H1 (cell line): ENCODE measurements around the gene KCTD21. TPM values are rescaled to one million over a fixed set of nuclear protein-coding genes. Genes with fewer than 3 reads are reported as not detected.

Source experiments
- ATF2 ChIP-seq: IDR thresholded peaks from 2 replicates; pipeline ENCODE4 v1.6.1; 2012; ENCODE audit warnings: low read length, inconsistent platforms
- EP300 ChIP-seq, 2 experiments: IDR thresholded peaks; 1 replicate in 1 of 2; 2 replicates in 1 of 2; pipeline ENCODE4 v1.6.1; 2011 to 2012; ENCODE audit warnings: low read depth in 2 of 2, low read length in 2 of 2, mild to moderate bottlenecking in 2 of 2, borderline replicate concordance in 1 of 2, inconsistent platforms in 1 of 2, moderate library complexity in 1 of 2
- KDM4A ChIP-seq: IDR thresholded peaks from one replicate; pipeline ENCODE4 v1.7.1; 2012; ENCODE audit warnings: low read depth, mild to moderate bottlenecking, moderate library complexity, low read length, inconsistent platforms; ENCODE audit not compliant: severe bottlenecking
- SP1 ChIP-seq: IDR thresholded peaks from 2 replicates; pipeline ENCODE4 v1.6.1; 2011; ENCODE audit warnings: low read depth, low read length
- TCF12 ChIP-seq: IDR thresholded peaks from 2 replicates; pipeline ENCODE4 v1.6.1; 2011; ENCODE audit warnings: low read depth, mild to moderate bottlenecking, low read length
- polyA plus RNA-seq, 7 experiments: library from polyadenylated mRNA; depleted of rRNA in 3 of 7; stranded (reverse) in 5 of 7; unstranded in 2 of 7; fragments of >200 nt in 5 of 7; fragments of 200-250 nt in 2 of 7; gene quantifications; 1 replicate in 5 of 7; 2 replicates in 1 of 7; 4 replicates in 1 of 7; pipeline versions ENCODE4 v1.2.1 to v1.2.3, GENCODE V29; 2011 to 2013; ENCODE audit warnings: missing spikeins in 2 of 7, mixed read lengths in 2 of 7
- total RNA-seq: library from RNA; stranded (reverse); fragmentation: NEBNext Ultra II Directional; extraction: Animal tissue kit (Norgen Biotek cat#: 25700); gene quantifications from 2 replicates; pipeline ENCODE4 v1.2.1, GENCODE V29; 2021

The KCTD21 gene
- total and polyA plus RNA-seq, 2 of the 8 experiments (the other 6 are each of a cell fraction or from before 2014, with no cell fraction given) = 3.2 to 4.1 TPM

DNA sequence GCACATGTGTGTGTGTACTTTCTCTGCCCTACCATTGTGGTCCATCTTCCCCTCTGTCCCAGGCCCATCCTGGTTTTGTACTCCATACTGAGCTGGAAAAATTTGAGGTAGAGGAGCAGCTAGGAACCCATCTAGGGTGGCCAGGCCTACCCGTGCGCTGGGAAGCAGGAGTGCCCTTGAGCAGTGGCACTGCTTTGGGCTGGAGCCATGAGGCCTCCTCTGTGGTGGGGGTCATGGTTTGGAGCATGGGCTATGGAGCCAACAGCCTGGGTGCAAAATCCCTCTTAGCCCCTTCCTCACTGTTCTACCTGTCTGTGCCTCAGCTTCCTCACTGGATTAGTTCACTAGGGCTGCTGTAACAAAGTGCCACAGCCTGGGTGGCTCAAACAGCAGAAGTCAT is 27.1 kb downstream of the KCTD21 start (continued):
- no peak for TF ChIP-seq ATF2
- no peak for TF ChIP-seq KDM4A
- TF ChIP-seq SP1 = no peak
- TF ChIP-seq EP300 (IDR thresholded peaks at IDR 0.05; ENCODE audit: borderline replicate concordance in 1 of 2, low read depth in 2 of 2, low read length in 2 of 2) = no peak
- no peak for TF ChIP-seq TCF12
